HUES48 (cell line): ENCODE measurements around the gene PCSK2.

Experiments
- H3K27ac ChIP-seq: one replicate; pipeline ENCODE4 v1.7.0; 2013; ENCODE audit warnings: low read depth, low read length, inconsistent platforms
- H3K27me3 ChIP-seq: 2 replicates; pipeline ENCODE4 v1.6.1; 2013; ENCODE audit warnings: mild to moderate bottlenecking, low read length; ENCODE audit not compliant: control insufficient read depth, insufficient read depth
- H3K36me3 ChIP-seq: 2 replicates; pipeline ENCODE4 v1.6.1; 2013; ENCODE audit warnings: low read length; ENCODE audit not compliant: control insufficient read depth, insufficient read depth
- H3K4me1 ChIP-seq: 2 replicates; pipeline ENCODE4 v1.6.1; 2013; ENCODE audit warnings: mild to moderate bottlenecking, low read length; ENCODE audit not compliant: control insufficient read depth, insufficient read depth
- H3K4me3 ChIP-seq: 2 replicates; pipeline ENCODE4 v1.5.1; 2013; ENCODE audit warnings: mild to moderate bottlenecking, low read depth, low read length
- H3K9ac ChIP-seq: 2 replicates; pipeline ENCODE4 v1.6.1; 2013; ENCODE audit warnings: mild to moderate bottlenecking, low read depth, low read length, moderate library complexity
- H3K9me3 ChIP-seq: 2 replicates; pipeline ENCODE4 v1.6.1; 2013; ENCODE audit warnings: low read length; ENCODE audit not compliant: control insufficient read depth, insufficient read depth

Gene PCSK2

DNA sequence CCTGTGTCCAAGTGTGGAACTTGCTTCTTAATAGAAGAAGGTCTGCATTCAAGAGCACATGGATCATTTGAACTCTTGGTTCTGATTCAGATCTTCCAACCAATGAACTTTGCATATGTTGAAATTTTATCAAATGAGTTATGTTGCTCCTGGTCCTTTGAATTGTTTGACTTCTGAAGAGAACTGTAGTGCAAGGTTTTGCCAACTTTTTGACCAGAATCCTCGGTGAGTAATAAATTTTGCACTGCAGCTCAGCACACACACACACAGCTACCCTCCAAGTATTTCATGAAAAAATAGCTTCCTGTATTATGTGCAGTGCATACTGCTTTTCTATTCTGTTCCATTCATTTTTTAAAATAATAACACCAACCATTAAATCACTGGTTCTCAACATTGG lies 236.9 kb downstream of the PCSK2 start:
- H3K27ac ChIP-seq: no peak overlapping the region
- H3K9ac ChIP-seq: no peak overlapping the region
- H3K4me3 ChIP-seq: no peak overlapping the region
- H3K27me3 ChIP-seq: no peaks in the 10 kb centered on the region
- no peaks in the 10 kb centered on the region for H3K4me1 ChIP-seq
- no peaks in the 10 kb centered on the region for H3K9me3 ChIP-seq
- no peaks in the 10 kb centered on the region for H3K36me3 ChIP-seq

DNA sequence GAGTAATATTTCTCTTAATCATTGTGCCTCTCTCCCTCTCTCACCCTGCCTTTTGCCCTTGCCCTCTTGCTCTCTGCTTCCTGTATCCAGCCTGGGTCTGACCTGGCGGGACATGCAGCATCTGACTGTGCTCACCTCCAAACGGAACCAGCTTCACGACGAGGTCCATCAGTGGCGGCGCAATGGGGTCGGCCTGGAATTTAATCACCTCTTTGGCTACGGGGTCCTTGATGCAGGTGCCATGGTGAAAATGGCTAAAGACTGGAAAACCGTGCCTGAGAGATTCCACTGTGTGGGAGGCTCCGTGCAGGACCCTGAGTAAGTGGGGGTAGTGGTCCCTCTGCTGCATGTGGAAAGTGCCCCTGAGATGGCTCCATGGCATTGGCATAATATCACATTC lies 238.4 kb downstream of the PCSK2 start:
- Histone ChIP-seq H3K36me3 (no peaks in the 10 kb centered on the region), H3K27me3 (no peaks in the 10 kb centered on the region), H3K4me3 (no peak overlapping the region), H3K27ac (no peak overlapping the region), H3K4me1 (no peaks in the 10 kb centered on the region), H3K9ac (no peak overlapping the region), H3K9me3 (no peaks in the 10 kb centered on the region)

DNA sequence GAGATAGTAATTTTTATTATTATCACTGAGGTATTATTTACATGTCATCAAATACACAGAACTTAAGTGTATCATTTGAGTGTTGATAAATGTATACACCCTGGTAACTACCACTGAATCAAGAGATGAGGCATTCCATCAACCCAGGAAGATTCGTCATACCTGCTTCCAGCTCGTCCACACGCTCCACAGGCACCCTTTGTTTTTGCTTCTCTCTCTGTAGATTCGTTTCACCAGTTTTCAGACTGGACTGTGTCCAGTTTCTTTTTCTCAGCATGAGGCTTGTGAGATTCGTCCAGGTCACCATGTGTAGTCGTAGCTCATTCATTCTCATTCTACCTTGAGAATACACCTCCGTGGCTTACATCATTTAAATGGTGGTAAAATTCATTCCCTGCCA lies 239.8 kb downstream of the PCSK2 start:
- Histone ChIP-seq H3K36me3 (no peaks in the 10 kb centered on the region), H3K27me3 (no peaks in the 10 kb centered on the region), H3K9ac (no peak overlapping the region), H3K4me3 (no peak overlapping the region), H3K9me3 (no peaks in the 10 kb centered on the region), H3K27ac (no peak overlapping the region), H3K4me1 (no peaks in the 10 kb centered on the region)

DNA sequence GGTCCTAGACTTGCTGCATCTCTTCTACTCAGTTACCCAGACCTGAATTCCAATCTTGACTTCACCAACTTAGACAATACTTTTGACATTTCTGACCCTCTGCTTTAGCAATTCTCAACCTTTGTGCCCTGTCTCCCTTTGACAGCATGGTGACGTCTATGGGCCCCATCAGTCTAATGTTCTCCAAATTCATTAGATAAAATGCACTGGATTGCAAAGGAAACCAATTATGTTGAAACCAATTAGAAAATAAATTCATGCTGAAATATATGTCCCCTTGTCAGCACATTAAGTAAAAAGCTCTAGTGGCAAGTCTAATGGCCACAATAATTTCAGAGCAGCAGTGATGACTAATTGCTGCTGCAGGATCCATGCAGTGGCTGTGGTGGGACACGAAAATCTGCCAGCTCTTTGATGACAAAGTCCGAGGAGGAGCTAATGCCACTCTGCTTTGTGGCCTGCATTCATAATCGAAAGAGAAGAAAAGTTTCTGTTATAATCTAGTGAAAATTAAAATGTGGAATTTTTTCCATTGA lies 240.3 kb downstream of the PCSK2 start:
- H3K4me1 ChIP-seq: no peaks in the 10 kb centered on the region
- H3K36me3 ChIP-seq: no peaks in the 10 kb centered on the region
- H3K27me3 ChIP-seq: no peaks in the 10 kb centered on the region
- H3K27ac ChIP-seq: no peak overlapping the region
- no peak overlapping the region for H3K4me3 ChIP-seq
- no peaks in the 10 kb centered on the region for H3K9me3 ChIP-seq
- no peak overlapping the region for H3K9ac ChIP-seq

DNA sequence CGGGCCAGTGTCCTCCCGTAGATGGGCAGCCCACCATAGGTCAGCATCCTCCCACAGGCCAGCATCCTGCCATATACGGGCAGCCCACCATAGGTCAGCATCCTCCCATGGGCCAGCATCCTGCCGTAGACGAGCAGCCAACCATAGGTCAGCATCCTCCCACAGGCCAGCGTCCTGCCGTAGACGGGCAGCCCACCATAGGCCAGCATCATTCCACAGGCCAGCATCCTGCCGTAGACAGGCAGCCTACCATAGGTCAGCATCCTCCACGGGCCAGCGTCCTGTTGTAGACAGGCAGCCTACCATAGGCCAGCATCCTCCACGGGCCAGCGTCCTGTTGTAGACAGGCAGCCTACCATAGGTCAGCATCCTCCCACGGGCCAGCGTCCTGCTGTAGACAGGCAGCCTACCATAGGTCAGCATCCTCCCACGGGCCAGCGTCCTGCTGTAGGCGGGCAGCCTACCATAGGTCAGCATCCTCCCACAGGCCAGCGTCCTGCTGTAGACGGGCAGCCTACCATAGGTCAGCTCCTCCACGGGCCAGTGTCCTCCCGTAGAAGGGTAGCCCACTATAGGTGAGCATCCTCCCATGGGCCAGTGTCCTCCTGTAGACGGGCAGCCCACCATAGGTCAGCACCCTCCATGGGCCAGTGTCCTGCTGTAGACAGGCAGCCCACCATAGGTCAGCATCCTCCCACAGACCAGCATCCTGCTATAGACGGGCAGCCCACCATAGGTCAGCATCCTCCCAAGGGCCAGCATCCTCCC lies 241.4 kb downstream of the PCSK2 start:
- Histone ChIP-seq H3K4me3 (no peak overlapping the region), H3K27me3 (no peaks in the 10 kb centered on the region), H3K36me3 (no peaks in the 10 kb centered on the region), H3K4me1 (no peaks in the 10 kb centered on the region), H3K27ac (no peak overlapping the region), H3K9ac (no peak overlapping the region), H3K9me3 (no peaks in the 10 kb centered on the region)

DNA sequence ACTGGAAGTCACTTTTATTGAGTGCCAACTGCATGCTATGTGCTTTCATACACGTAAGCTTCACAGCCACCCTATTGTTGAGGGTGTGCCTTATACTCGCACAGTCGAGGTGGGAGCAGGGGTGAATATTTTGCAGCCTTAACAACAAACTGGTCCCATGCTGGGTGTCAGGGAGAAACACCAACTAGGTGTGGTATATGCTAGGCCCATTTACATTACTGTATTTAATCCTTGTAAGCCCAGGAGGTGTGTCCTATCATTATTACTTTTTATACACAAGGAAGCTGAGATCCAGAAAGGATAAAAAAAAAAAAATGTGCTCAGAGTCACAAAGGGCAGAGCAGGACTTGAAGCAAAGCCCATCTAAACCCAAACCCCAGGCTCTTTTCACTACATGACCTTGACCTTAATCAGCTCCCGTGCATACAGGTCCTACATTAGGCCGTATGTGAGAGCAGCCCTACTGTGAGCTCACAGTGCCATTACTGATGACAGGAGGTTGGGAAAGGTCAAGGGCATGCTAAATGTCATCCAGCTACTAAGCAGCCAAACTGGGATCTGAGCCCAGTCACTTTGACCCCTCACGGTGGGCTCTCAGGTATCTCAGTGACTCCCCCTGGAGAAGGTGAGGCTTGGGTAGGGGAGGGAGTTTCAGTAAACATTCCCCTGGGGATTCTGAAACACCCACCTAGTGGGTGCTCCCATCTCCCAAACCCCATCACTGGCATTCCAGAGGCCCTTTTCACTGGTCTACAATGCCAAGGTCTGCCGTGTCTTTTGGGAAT lies 242.6 kb downstream of the PCSK2 start:
- Histone ChIP-seq H3K4me3 (no peak overlapping the region), H3K27ac (no peak overlapping the region), H3K9me3 (no peaks in the 10 kb centered on the region), H3K36me3 (no peaks in the 10 kb centered on the region), H3K4me1 (no peaks in the 10 kb centered on the region), H3K27me3 (no peaks in the 10 kb centered on the region), H3K9ac (no peak overlapping the region)

DNA sequence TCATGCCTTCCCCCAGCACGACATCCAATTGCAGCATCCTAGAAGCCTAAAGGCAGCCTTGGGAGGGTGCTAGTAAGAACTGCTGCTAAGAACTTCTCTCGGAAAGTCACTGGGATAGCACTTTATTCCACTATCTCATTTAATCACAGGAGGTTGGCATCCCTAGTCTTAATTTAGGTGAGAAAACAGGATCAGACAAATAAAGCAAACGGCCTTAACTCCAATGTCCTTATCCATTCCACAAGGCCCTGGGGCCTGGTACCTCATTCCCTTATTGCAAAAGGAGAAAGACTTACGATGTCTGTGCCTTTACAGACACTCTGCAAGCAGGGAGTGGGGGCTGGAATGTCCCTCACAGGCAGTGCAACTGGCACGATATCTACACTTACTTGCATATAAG lies 243.7 kb downstream of the PCSK2 start:
- Histone ChIP-seq H3K9ac (no peak overlapping the region), H3K4me1 (no peaks in the 10 kb centered on the region), H3K36me3 (no peaks in the 10 kb centered on the region), H3K9me3 (no peaks in the 10 kb centered on the region), H3K27me3 (no peaks in the 10 kb centered on the region), H3K4me3 (no peak overlapping the region), H3K27ac (no peak overlapping the region)

DNA sequence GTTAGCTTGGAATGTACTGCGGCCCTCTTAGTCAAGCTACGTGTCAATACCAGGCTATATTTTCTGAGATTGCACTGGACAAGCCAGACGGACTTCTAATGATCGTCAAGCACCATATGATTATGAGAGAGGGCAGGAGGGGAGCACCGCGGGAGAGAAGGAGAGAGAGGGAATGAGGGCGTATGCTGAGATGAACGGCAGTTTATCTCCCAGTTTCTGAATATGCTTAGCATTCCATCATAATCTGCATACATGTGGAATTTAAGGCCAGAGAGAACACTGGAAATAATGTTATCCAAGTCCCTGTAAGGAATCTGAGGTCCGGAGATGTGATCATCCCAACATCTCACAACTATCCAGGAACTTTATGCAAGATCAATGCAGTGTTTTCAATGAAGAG lies 244.1 kb downstream of the PCSK2 start:
- no peak overlapping the region for H3K9ac ChIP-seq
- H3K4me3 ChIP-seq: no peak overlapping the region
- H3K27ac ChIP-seq: no peak overlapping the region
- H3K4me1 ChIP-seq: no peaks in the 10 kb centered on the region
- no peaks in the 10 kb centered on the region for H3K9me3 ChIP-seq
- no peaks in the 10 kb centered on the region for H3K36me3 ChIP-seq
- H3K27me3 ChIP-seq: no peaks in the 10 kb centered on the region

DNA sequence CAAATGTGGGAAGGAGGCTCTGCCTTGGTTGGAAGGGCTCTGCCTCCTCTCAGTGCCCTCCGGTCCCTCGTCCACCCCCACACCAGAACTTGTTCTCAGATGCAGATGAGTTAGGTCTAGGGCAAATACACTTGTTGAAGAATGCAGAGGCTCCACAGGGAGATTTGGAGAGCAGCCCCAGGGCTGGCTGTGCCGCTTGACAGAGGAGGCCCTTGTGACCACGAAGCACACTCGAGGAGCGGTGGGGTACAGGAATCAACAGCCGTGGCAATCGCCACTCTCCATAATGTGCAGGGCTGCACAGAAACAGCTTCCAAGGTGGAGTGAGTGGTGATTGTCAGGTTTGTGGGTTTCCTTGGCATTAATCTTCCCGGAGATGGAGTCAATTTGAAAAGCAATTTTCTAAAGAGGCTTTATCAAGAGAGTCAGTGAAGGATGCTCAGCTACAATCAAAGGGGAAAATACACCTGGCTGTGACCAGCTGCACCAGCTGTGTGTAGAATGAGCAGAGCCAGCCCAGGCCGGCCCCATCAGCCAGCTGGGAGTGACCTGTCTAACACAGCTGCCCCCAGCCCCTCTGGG lies 244.9 kb downstream of the PCSK2 start:
- Histone ChIP-seq H3K9ac (no peak overlapping the region), H3K27me3 (no peaks in the 10 kb centered on the region), H3K4me1 (no peaks in the 10 kb centered on the region), H3K4me3 (no peak overlapping the region), H3K27ac (no peak overlapping the region), H3K36me3 (no peaks in the 10 kb centered on the region), H3K9me3 (no peaks in the 10 kb centered on the region)

DNA sequence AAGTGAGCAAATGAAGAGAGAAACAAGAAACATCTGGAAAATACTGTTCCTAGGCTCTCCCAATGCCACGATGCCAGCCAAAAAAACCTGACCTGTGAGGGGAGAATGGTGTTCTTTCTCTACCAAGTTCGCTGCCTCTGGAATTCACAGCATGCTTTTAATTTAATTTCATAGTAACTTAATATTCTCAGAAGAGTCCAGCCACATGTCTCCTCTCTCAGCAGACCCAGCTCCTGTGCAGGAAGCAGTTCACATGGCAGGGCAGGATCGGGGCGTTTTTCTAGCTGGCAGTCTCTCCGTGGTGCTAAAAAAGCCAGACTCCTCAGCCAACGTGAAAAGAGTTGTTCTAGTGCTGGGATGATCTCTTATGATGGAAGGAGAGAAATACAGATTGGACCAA lies 246.8 kb downstream of the PCSK2 start:
- Histone ChIP-seq H3K36me3 (no peaks in the 10 kb centered on the region), H3K9me3 (no peaks in the 10 kb centered on the region), H3K4me3 (no peak overlapping the region), H3K4me1 (no peaks in the 10 kb centered on the region), H3K27me3 (no peaks in the 10 kb centered on the region), H3K9ac (no peak overlapping the region), H3K27ac (no peak overlapping the region)
